ENCODE data around the gene PSORS1C1. TPM values are rescaled to one million over a fixed set of nuclear protein-coding genes. Genes with fewer than 3 reads are reported as not detected.

The PSORS1C1 gene
- polyA plus RNA-seq, 1 of the 3 experiments (the other 2 are of a cell fraction), result 3.1 TPM

DNA sequence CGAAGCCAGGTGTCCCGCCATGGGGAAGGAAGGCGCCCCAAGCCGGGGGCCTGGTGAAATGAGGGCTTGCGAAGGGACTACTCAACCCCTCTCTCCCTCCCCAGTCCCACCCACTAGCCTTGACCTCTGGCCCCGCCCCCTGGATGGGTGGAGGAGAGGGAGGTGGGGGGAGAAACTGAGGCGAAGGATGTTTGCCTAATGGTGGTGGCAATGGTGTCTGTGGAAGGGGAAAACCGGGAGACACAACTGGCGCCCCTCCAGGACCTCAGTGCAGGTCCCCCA, 55.9 kb downstream of the PSORS1C1 start, which contains the start of gene POU5F1:
Gene POU5F1 (minus strand): TSS at position 83 of the 282 bp plus-strand sequence. CDS start 62 bp downstream, at position 21.
- H3K36me3 ChIP-seq (replicated peaks in 1 of 2; ENCODE audit: control insufficient read depth in 1 of 2, insufficient read depth in 2 of 2, low read length in 1 of 2), result no peaks in the 10 kb centered on the region
- H3K9me3 ChIP-seq, result no peaks in the 10 kb centered on the region
- no peak within 1 kb of the TSS for H3K4me2 ChIP-seq
- TF ChIP-seq GATA2 (CRISPR knock-in tag; IDR thresholded peaks at IDR 0.05) (no peak), YY1 (IDR thresholded peaks at IDR 0.05; ENCODE audit: low read depth) (no peak), POLR2AphosphoS5 (IDR thresholded peaks at IDR 0.05; ENCODE audit: low read depth, low read length) (no peak), TAF1 (IDR thresholded peaks at IDR 0.05; ENCODE audit: borderline replicate concordance, low read depth, low read length) (no peak), FOXJ3 (CRISPR knock-in tag; IDR thresholded peaks at IDR 0.05) (no peak), RAD21 (IDR thresholded peaks at IDR 0.05; ENCODE audit: low read length) (no peak), REST (IDR thresholded peaks at IDR 0.05; ENCODE audit: low read depth, low read length) (no peak), RCOR1 (IDR thresholded peaks at IDR 0.05; ENCODE audit: low read length) (no peak), JUND (IDR thresholded peaks at IDR 0.05) (no peak), CHD2 (IDR thresholded peaks at IDR 0.05; ENCODE audit: low read length, partially characterized antibody) (no peak), SIN3A (IDR thresholded peaks at IDR 0.05; ENCODE audit: borderline replicate concordance, low read depth, low read length) (no peak)
- TF ChIP-seq, protein P1, sequence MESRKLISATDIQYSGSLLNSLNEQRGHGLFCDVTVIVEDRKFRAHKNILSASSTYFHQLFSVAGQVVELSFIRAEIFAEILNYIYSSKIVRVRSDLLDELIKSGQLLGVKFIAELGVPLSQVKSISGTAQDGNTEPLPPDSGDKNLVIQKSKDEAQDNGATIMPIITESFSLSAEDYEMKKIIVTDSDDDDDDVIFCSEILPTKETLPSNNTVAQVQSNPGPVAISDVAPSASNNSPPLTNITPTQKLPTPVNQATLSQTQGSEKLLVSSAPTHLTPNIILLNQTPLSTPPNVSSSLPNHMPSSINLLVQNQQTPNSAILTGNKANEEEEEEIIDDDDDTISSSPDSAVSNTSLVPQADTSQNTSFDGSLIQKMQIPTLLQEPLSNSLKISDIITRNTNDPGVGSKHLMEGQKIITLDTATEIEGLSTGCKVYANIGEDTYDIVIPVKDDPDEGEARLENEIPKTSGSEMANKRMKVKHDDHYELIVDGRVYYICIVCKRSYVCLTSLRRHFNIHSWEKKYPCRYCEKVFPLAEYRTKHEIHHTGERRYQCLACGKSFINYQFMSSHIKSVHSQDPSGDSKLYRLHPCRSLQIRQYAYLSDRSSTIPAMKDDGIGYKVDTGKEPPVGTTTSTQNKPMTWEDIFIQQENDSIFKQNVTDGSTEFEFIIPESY (IDR thresholded peaks at IDR 0.05; ENCODE audit: borderline replicate concordance, low read depth), result no peak
- TF ChIP-seq, protein P2, sequence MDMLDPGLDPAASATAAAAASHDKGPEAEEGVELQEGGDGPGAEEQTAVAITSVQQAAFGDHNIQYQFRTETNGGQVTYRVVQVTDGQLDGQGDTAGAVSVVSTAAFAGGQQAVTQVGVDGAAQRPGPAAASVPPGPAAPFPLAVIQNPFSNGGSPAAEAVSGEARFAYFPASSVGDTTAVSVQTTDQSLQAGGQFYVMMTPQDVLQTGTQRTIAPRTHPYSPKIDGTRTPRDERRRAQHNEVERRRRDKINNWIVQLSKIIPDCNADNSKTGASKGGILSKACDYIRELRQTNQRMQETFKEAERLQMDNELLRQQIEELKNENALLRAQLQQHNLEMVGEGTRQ (IDR thresholded peaks at IDR 0.05; ENCODE audit: borderline replicate concordance, low read depth, low read length), result no peak
- 78% methylated on average over 7 of the region's 9 CpGs for WGBS (ENCODE audit: low lambda C conversion rate)
- no peaks in the 10 kb centered on the region for H4K20me1 ChIP-seq (ENCODE audit: insufficient read depth)
- no peak within 1 kb of the TSS for H3K4me3 ChIP-seq (ENCODE audit: low read depth in 2 of 2, low read length in 1 of 2)
- CTCF ChIA-PET, result interaction anchor here (2.3 kb wide), 1 partner anchor 22 kb away, joined by 10 read pairs; no protein-coding TSS in a partner anchor
- no peak within 1 kb of the TSS for H3K9ac ChIP-seq
- no peaks in the 10 kb centered on the region for H3K27me3 ChIP-seq (ENCODE audit: insufficient read depth)
- no peak within 1 kb of the TSS for H3K27ac ChIP-seq (ENCODE audit: low read depth in 2 of 2, low read length in 1 of 2)
- DNase-seq, result no peak
- no peaks in the 10 kb centered on the region for H3K4me1 ChIP-seq (ENCODE audit: control insufficient read depth in 1 of 2, insufficient read depth in 2 of 2, low read depth in 1 of 2, low read length in 1 of 2)
- no peaks in the 10 kb centered on the region for H3K9me2 ChIP-seq
- H2AFZ ChIP-seq (ENCODE audit: low read depth), result no peak within 1 kb of the TSS
- no peaks in the 10 kb centered on the region for H3K79me2 ChIP-seq (ENCODE audit: insufficient read depth)
- POLR2A ChIA-PET, result no interaction called here
- no peaks in the 10 kb centered on the region for H3F3A ChIP-seq (replicated peaks; ENCODE audit: insufficient read depth)
